Keratinocyte (primary cell): ENCODE results near the gene CCDC85C.

Experiments
- EZH2 ChIP-seq: IDR thresholded peaks from one replicate; pipeline ENCODE4 v1.6.1; 2012; ENCODE audit warnings: inconsistent platforms, mild to moderate bottlenecking, low read length, moderate library complexity
- TF ChIP-seq, protein P1 (sequence below), 3 experiments: IDR thresholded peaks in 1 of 3; conservative IDR thresholded peaks in 1 of 3; optimal IDR thresholded peaks in 1 of 3; 2 replicates in 2 of 3; 3 replicates in 1 of 3; pipeline versions ENCODE3 to v1.5.1; 2011; ENCODE audit warnings: low read length in 3 of 3, mild to moderate bottlenecking in 3 of 3, moderate library complexity in 2 of 3, control low read depth in 1 of 3, inconsistent platforms in 1 of 3; ENCODE audit not compliant: insufficient read depth in 2 of 3; ENCODE audit errors: extremely low read depth in 1 of 3

GRCh38 chr14:99511421-99512109 is 92.4 kb downstream of the CCDC85C start:
- TF ChIP-seq, protein P1, sequence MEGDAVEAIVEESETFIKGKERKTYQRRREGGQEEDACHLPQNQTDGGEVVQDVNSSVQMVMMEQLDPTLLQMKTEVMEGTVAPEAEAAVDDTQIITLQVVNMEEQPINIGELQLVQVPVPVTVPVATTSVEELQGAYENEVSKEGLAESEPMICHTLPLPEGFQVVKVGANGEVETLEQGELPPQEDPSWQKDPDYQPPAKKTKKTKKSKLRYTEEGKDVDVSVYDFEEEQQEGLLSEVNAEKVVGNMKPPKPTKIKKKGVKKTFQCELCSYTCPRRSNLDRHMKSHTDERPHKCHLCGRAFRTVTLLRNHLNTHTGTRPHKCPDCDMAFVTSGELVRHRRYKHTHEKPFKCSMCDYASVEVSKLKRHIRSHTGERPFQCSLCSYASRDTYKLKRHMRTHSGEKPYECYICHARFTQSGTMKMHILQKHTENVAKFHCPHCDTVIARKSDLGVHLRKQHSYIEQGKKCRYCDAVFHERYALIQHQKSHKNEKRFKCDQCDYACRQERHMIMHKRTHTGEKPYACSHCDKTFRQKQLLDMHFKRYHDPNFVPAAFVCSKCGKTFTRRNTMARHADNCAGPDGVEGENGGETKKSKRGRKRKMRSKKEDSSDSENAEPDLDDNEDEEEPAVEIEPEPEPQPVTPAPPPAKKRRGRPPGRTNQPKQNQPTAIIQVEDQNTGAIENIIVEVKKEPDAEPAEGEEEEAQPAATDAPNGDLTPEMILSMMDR (optimal IDR thresholded peaks at IDR 0.05 in 1 of 3, IDR thresholded peaks at IDR 0.05 in 1 of 3, conservative IDR thresholded peaks at IDR 0.05 in 1 of 3; ENCODE audit: extremely low read depth in 1 of 3, insufficient read depth in 2 of 3, low read length in 3 of 3) = no peak
- TF ChIP-seq EZH2 = no peak
